Activated CD8-positive, alpha-beta memory T cell treated with anti-CD3 and anti-CD28 coated beads for 1 hour (primary cell): ENCODE measurements around the gene FBXO44.

Experiments used
- DNase-seq, 2 donors: peaks; one replicate each; pipeline ENCODE4 v3.0.0-alpha.2; 2020; ENCODE audit warnings: low read depth in 1 of 2; ENCODE audit errors: extremely low read depth in 1 of 2

FBXO44 gene

DNA sequence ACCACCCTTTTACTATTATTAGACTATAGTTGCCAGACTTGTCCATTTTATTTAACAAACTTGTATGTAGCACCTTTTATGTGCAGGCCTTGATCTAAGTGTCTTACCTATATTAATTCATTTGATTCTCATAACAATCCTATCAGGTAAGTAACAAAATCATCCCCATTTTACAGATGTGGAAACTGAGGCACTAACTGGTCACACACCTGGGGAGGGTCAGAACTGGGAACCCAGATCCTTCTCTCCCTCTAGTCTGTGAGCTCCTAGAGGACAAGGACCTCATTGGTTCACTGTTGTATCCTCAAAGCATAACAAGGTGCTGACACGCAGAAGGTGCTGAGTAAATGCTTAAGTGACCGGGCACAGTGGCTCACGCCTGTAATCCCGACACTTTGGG, 15.3 kb upstream of the FBXO44 start:
- DNase-seq = no peak

DNA sequence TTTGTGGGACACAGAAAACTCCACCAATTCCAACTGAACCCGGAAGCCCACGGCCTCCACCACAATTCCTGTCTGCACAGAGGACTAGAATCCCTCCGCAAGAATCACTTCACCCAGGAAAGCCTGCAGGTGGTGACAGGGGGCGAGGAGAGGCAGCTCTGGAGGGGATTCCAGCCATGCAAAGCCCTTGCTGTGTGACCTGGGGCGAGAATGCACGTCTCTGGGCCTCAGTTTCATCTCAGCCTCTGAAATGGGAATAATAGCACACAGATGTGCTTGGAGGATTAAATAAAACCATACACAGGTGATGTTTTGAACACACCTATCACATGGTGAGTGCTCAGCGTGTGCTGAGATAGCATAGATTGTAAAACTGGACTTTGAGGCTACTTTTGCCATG, 14.6 kb upstream of the FBXO44 start:
- no peak for DNase-seq

DNA sequence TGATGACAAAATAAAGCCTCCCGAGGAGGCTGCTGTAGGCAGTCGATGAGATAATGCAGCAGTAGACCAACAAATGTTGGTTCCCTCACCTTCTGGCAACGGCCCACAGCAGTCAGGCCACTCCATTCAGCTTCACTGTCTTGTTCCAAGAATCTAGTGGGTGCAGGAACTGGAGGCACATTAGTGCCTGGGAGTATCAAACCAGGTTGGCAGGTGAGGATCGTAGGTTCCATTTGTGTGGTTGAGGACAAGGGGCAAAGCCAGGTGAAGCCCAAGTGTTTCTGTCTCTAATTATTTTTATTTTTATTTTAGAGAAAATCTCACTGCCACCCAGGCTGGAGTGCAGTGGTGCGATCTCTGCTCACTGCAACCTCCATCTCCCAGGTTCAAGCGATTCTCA, 13.7 kb upstream of the FBXO44 start:
- DNase-seq = no peak

DNA sequence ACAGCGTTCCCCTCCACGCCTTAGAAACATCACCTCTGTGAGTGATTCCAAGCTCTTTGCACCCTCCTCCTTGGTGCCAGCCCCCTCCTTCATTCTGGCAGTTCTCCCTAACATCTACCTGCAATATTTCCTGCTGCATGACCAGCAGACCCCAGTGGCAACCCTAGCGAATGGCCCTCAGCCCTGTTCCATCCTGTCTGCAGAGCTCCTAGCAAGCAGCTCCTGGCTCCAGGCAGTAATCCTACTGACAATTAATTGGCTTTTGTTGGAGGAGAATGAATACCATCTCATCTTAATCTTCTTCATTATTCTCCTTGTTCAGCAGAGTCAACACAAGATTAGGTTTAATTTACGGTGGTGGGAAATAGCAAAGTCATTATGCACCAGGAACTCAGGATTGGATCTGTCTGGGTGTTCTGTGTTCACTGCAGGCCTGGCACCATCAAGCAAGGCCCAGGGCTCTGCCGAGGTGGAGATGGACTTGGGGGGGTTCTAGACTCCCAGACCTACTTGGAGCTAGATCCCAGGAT, 12.8 kb upstream of the FBXO44 start:
- no peak for DNase-seq

DNA sequence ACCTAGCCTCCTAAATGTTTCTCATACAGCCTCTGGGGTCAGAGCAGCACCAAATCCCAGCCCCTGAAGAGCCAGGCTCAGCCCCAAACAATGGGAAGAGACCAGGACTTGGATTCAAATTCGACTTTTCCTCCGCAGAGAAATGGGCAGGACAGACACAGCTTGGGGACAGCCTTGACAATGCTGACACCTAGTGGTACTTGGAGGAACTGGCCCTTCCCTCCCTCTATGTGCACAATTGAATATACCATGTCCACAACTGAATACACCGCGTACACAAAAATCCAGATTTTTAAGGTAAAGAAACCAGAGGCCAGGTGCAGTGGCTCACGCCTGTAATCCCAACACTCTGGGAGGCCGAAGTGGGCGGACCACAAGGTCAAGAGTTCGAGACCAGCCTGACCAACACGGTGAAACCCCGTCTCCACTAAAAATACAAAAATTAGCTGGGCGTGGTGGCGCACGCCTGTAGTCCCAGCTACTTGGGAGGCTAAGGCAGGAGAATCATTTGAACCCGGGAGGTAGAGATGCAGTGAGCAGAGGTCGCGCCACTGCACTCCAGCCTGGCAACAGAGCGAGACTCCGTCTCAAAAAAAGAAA, 12.2 kb upstream of the FBXO44 start:
- DNase-seq = peak in 1 of 2 donors; percentile 44

DNA sequence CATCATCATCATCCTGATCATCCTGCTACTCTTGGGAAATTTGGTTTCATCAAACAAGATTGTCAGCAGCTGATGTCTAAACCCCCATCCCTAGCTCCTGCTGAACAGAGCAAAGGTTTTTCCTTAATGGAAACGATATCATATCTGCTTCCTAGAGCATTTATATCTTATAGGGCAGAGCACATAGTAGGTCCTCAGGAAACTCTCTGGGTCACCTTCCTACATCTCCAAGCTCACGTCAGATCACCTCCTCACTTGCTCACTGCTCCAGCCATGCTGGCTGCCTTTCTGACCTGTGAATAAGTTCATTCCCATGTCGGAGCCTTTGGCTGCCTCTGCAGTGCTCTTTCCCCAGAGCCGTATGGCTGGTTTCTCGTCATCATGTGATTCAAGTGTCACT, 10.9 kb upstream of the FBXO44 start:
- DNase-seq = no peak

DNA sequence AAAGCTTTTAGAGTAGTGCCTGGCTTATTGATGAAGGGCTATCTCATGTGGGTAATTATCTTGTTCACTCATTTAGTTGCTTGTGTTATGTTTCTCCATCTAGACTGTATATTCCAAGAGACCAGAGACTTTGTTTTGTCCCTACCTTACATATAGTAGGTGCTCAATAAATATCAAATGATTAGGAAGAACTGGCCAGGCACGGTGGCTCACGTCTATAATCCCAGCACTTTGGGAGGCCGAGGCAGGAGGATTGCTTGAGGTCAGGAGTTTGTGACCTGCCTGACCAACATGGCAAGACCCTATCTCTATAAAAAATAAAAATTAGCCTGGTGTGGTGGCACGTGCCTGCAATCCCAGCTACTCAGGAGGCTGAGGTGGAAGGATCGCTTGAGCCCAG, 9.4 kb upstream of the FBXO44 start:
- DNase-seq = no peak

DNA sequence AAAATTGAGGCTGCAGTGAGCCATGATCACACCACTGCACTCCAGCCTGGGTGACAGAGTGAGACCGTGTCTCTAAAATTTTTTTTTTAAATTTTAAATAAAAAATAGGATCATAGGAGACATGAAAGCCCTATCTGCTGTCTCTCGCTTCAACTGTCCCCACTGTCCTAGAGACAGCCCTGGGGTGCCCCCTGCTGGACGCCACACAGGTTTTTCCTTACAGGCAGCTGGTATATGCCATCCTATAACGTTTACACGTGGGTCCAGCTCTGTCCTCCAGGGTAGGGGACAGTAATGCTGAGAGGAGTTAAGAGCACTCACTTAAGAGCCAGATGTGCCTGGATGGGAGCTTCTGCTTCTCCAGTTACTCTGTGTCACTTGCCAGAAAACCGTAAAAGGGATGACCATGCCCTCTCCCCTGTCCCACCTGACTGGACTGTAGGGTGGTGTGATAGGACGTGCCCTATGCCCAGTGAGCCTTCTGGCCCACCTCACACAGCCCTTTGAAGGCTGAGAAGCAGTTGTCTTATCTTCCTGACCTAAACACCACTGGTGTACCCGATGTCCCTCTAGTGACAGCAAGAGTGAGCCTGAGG, 8.9 kb upstream of the FBXO44 start:
- peak; percentile 56 to 76 for DNase-seq

DNA sequence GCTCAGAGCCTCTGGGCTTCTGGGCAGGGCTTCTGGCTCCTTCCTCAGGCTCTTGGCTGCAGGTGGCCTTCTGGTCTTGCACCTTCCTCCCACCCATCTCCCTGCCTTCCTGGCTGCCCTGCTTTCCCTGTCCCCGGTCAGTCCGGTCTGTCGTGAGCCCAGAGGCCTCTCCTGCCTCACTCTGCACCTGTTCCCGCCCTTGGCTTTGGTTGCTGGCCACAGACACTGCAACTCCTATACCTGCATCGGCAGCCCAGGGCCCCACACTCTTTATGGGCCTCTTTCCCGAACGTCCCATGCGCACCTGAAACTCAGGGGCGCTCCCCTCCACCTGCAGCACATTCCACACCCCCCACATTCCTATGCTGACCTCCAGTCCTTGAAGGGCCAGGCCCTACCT, 8.4 kb upstream of the FBXO44 start:
- no peak for DNase-seq

DNA sequence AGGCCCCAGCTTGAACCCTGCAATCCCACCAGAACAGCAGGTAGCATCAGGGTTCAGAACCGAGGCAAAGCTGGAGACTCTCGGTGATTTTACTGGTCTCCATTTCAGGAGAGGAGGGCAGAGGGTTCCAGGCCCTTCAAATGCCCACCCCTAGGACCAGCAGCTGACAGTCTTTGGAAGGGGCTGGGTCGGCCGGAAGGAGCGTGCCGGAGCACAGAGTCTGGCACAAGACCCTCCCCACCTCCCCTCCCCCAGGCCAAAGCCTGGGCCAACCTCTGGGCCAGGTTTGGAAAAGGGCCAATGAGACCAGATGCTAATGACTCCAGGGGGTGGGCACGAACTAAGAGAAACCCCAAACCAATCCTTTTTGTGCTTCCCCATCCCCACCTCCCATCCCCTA, 7.3 kb upstream of the FBXO44 start:
- DNase-seq = no peak

DNA sequence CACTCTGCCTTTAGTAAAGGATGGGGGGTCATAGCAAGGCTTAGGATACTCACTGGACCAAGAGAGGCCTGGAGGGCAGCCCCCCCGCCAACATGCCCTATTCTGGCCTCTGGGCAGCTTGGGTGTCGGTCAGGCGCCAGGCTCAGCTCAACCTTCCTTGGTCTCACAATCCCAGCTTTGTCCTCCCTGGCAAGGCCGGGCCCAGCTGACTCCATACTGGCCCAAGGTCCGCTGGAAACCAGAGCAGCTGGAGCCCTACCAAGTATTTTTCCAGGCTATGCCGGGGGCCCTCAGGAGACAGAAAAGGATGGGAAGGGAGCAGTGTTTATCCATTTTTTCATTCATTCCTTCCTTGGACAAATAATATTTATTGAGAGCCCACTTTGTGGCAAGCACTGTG, 6.6 kb upstream of the FBXO44 start:
- no peak for DNase-seq

DNA sequence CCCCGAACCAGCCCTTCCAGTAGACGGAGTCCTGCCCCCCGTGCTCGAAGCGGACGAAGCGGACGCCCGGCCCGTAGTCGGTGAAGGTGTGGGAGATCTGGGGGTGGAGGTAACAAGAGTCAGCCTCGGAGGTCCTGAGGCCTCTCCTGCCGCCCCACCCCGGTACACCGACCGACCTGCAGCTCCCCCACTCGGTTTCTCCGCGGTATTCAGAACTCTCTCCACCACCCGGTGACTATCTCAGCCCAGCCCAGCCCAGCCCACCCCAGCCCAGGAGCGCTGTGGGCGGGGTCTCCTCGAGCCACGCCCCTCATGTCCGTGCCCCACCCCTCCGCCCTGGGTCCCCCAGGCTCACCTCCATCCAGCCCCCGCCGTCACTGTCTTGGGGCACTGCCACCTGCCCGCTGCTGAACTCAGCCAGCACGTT, 5.9 kb upstream of the FBXO44 start:
- peak in 1 of 2 donors; percentile 19 for DNase-seq

DNA sequence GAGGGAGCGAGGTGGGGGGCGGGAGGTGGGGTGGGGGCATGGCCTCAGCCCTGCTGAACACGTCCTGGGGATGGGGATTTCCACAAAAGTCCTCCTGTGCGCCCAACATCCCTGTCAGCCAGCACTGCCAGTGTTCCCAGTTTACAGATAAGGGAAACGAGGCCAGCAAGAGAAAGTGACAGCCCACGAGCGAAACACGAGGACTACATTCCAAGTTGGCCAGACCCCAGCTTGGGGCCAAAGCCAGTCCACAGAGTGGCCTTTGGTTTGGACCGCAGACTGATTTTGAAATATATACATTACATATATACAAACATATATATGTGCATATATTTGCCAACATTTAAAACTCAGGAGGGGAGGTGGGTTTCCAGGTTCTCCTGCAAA, 5.4 kb upstream of the FBXO44 start:
- DNase-seq = no peak

DNA sequence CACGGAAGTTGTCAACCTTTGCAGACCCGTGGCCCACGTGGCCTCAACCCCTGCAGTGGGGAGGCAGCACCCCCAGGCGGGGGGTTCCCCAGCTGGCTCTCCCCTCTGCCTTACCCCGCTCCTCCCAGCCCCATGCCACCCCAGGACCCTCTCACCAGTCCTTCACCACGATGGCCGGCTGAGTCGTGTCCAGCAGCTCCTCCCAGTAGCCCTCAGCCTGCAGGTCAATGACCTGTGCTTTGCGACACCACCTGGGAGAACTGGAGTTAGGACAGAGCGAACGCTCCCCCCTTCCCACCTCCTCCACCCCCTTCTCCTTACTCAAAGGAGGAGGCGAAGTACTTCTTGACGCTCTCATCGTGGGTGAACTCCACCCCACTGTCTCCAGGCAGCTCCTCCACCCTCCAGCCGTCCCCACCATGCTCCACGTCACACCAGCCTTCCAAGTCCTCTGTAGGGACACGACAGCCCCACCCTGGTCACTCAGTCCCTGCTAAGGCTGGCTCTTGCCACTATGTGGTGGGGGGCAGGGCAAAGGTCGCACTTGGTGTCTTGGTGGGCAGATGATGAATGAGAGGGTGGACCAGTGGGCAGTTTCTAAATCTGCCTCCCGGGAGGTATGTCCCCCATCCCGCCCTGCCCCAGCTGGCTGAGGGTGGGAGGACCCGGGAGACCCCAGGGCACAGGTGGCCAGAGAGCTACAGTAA, 4.9 kb upstream of the FBXO44 start:
- no peak for DNase-seq

DNA sequence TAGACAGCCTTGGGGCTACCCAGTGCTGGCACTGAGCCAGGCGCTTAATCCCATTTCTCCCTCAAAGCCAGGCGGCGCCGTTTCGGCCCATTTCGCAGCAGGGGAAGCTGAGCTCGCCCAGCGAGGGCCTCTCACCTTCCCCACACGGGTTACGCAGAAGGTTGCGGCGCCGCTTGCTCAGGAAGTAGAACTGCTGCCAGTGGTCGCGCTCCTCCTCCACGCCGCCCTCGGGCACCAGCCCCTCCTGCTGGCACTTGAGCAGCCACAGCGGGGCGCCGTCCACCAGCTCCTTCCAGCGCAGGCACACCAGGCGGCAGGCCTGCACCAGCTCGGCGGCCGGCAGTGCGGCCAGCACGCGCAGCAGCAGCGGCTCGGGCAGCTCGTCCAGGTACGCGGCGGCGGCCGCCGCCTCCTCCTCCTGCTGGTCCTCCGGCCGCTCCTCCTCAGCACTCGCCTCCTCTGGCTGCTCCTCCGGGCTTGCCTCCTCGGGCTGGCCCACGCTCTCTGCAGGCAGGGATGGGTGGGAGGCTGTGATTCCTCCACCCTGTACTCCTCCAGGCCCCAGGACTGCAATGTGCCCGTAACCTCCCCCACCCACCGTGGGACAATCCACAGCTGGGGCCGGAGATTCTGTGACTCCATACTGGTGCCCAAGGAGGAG, 4.2 kb upstream of the FBXO44 start:
- peak; percentile 41 to 64 for DNase-seq

DNA sequence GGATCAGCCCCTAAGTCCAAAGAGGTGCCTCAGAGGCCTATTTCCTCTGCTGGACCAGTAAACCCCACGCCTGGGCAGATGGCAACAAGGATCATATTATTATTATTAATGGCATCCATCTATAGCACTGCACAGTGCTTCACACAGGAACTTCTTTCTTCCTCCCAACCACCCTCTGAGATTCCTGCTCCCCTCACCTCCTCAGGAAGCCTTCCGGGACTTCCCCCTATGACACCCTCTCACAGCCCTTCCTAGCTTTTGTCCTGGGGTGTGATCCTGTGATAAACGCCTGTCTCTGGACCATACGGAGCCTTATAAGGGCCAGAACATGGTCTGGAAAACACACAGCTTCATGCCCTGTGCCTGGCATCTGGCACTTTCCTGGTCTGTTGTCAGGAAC, 3.7 kb upstream of the FBXO44 start:
- no peak for DNase-seq

DNA sequence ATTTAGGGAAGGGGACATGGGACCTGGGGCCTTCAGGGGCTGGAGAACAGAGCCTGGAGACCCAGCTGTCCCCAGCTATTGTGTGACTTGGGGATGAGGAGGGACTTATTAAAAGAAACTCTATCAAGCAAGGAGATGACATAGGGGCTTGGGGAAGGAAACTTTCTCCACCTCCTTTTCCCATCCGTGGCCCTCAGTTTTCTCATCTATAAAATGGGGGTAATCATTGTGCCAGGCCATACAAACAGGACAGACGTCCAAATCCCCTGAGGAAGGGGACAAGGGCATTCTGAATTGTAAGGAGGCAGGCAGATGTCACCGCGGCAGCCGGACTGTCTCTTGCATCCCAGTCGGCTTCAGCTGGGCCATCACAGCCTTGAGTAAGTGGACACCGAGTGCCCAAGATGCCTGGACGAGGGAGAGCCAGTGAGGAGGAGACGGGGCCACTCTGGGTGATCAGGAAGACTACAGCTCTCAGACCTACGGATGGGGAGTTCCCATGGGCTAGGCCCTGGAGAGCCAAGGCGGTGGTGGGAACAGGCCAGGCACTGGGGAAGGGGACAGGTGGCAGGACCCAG, 2.4 kb upstream of the FBXO44 start:
- DNase-seq = no peak

DNA sequence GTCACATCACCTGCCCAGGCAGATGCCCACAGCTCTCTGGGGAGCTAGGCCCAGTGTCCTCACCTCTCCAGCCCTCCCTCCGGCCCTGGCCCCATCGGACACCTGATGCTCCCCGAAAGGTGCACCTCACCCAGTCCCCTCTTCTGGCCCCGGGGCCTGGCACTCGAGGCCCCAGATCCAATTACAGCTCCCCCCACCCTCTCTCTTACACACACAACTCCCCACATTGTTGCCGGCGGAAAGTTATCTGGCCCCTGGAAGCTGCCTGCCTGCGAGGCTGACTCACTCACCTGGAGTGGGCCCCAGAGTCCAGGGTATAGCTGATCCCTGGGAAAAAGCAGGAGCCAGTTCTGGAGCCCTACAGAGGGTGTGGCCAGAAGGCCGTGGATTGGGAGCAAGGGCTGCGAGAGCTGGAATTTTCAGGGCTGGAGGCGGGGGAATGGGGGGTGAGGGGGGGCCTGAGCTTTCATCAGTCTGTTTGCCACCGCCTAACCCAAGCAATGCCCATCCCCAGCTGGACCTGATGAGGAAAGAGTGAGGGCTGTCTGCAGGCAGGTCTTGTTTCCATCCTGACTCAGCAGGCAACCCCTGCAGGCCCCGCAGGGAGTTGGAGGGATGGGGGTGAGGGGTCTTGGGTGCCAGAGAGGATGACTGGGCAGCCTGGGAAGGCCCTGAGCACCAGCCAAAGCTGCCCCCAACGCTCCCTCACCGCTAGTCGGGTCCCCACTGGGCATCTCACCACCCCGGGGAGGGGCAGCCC, 1.4 kb upstream of the FBXO44 start:
- DNase-seq = no peak

DNA sequence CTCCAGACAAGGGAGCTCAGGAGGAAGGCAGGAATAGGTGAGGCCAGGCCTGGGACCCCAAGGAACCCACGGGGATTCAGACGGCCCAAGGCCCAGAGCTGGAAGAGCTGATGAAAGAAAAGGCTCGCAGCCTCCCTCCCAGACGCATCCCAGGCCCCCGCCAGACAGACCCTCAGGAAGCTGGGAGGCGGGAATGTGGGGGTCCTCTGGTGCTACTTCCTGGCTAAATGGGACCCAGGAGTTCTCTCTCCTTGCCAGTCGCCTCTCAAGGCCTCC, 878 bp upstream of the FBXO44 start:
- no peak for DNase-seq

DNA sequence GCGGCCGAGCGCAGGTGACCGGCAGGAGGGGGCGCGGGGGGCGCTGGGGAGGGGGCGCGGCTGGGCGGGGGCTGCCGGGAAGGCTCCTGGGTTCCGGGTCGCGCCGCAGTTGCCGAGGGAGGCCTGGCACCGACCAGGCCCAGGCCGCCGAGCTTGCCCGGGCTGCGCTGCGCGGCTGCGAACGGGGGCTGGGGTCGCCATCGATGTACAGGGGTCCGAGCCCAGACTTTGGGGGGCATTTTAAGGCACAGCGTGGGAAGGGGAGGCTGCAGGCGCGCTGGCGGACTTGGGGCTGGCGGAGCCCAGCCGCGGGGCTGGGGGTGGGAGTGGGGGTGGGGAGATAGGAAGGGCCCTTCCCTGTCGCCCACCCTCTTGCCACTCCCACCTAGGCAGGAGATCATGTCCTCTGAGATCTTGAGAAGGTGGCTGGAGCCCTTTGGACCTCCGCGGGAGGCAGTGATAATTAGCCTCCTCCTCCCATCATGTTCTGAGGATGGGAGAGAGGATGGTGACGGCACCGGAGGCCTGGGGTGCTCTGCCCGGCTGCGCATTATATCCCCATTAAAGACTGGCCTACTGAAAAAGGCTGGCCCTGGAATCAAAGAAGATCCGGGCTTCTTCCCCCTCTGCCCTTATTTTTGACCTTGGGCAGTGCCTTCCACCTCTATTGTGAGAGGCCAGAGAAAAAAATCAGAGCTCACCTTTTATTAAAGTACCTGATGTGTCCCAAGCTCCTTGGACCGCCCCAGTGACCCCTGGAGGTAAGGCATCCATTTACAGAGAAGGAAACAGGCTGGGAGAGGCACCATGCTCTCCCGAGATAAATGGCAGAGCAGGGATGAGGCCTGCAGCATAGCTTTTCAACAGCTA, 497 bp downstream of the FBXO44 start:
- no peak for DNase-seq
